H1 (cell line): ENCODE data around the gene CDC42EP5. TPM values are rescaled to one million over a fixed set of nuclear protein-coding genes. Genes with fewer than 3 reads are reported as not detected.

ENCODE experiments used
- CTCF ChIA-PET: fragments of 300-600 bp; sonication (Branson Sonifier 250); formaldehyde crosslinking; loops from one replicate; lab custom pipeline; 2021; ENCODE audit not compliant: partially characterized antibody; lab: Charles Lee
- POLR2A ChIA-PET: fragments of 300-600 bp; sonication (Branson Sonifier 250); formaldehyde crosslinking; loops from one replicate; lab custom pipeline; 2021; ENCODE audit warnings: inconsistent platforms; ENCODE audit not compliant: partially characterized antibody; lab: Charles Lee
- DNase-seq, 2 experiments: peaks; one replicate each; pipeline versions ENCODE4 v3.0.0 to v3.0.0-alpha.2; 2010 to 2022; ENCODE audit warnings: low spot score in 2 of 2, low read depth in 1 of 2, mixed read lengths in 1 of 2
- FAIRE-seq: peaks from 2 replicates; lab custom pipeline; 2011; peaks lifted over from hg19 to GRCh38; lab: Jason Lieb, UNC
- H2AFZ ChIP-seq: 2 replicates; pipeline ENCODE4 v1.8.1; 2012; ENCODE audit warnings: low read length, inconsistent platforms
- H2AK5ac ChIP-seq: 2 replicates; pipeline ENCODE4 v1.6.1; 2013; ENCODE audit warnings: low read depth, low read length
- H2BK120ac ChIP-seq: replicated peaks from 2 replicates; pipeline ENCODE3; 2013; ENCODE audit warnings: low read depth, low read length, inconsistent platforms
- H2BK12ac ChIP-seq: 2 replicates; pipeline ENCODE4 v1.6.1; 2013; ENCODE audit warnings: low read depth, low read length
- H2BK15ac ChIP-seq: 2 replicates; pipeline ENCODE4 v1.6.1; 2013; ENCODE audit warnings: low read length
- H2BK20ac ChIP-seq: 2 replicates; pipeline ENCODE4 v1.6.1; 2013; ENCODE audit warnings: low read length
- H2BK5ac ChIP-seq: 2 replicates; pipeline ENCODE4 v1.6.1; 2013; ENCODE audit warnings: low read depth, low read length
- H3K14ac ChIP-seq: 2 replicates; pipeline ENCODE4 v1.6.1; 2013; ENCODE audit warnings: inconsistent platforms; ENCODE audit not compliant: insufficient read length
- H3K18ac ChIP-seq: 2 replicates; pipeline ENCODE4 v1.6.1; 2013; ENCODE audit warnings: low read length; ENCODE audit errors: extremely low read depth
- H3K23ac ChIP-seq: 2 replicates; pipeline ENCODE4 v1.6.1; 2013; ENCODE audit warnings: inconsistent platforms; ENCODE audit not compliant: insufficient read length
- H3K23me2 ChIP-seq: 2 replicates; pipeline ENCODE4 v1.6.1; 2013; ENCODE audit warnings: low read depth, low read length
- H3K27ac ChIP-seq: 2 replicates; pipeline ENCODE4 v1.6.1; 2011; ENCODE audit warnings: low read depth, low read length, inconsistent platforms
- H3K27me3 ChIP-seq, 4 experiments: replicated peaks in 1 of 4; 1 replicate in 1 of 4; 2 replicates in 3 of 4; pipeline versions ENCODE4 v1.6.1 to v1.8.1; 2011 to 2013; ENCODE audit warnings: low read length in 3 of 4, mild to moderate bottlenecking in 3 of 4, inconsistent platforms in 2 of 4, mixed read lengths in 2 of 4, moderate library complexity in 1 of 4; ENCODE audit not compliant: control insufficient read depth in 3 of 4, insufficient read depth in 3 of 4; ENCODE audit errors: extremely low read depth in 1 of 4
- H3K36me3 ChIP-seq, 4 experiments: 2 replicates each; pipeline versions ENCODE4 v1.6.1 to v1.8.1; 2011 to 2013; ENCODE audit warnings: mild to moderate bottlenecking in 4 of 4, low read length in 3 of 4, moderate library complexity in 2 of 4, control low read depth in 1 of 4, inconsistent platforms in 1 of 4; ENCODE audit not compliant: insufficient read depth in 4 of 4, control insufficient read depth in 2 of 4
- H3K4ac ChIP-seq: replicated peaks from 2 replicates; pipeline ENCODE3; 2013; ENCODE audit warnings: low read length, low read depth, mixed read lengths, inconsistent platforms; ENCODE audit not compliant: insufficient read length
- H3K4me1 ChIP-seq, 4 experiments: replicated peaks in 1 of 4; 1 replicate in 1 of 4; 2 replicates in 3 of 4; pipeline versions ENCODE4 v1.6.1 to v1.8.1; 2011 to 2013; ENCODE audit warnings: low read length in 3 of 4, inconsistent platforms in 2 of 4, mixed read lengths in 1 of 4; ENCODE audit not compliant: insufficient read depth in 4 of 4, control insufficient read depth in 3 of 4
- H3K4me2 ChIP-seq, 2 experiments: 2 replicates each; pipeline versions ENCODE4 v1.6.1 to v1.8.1; 2011 to 2013; ENCODE audit warnings: low read depth in 2 of 2, low read length in 2 of 2, control low read depth in 1 of 2, inconsistent platforms in 1 of 2, mild to moderate bottlenecking in 1 of 2; ENCODE audit not compliant: insufficient read depth in 1 of 2
- H3K4me3 ChIP-seq, 4 experiments: fragments of 200-600, 300-600 bp in 1 of 4; sonication (generic), shearing (Covaris generic), sonication (Bioruptor Twin) in 1 of 4; 2 replicates each; pipeline versions ENCODE4 v1.5.1 to v1.8.1; 2011 to 2016; ENCODE audit warnings: low read length in 4 of 4, low read depth in 3 of 4, control low read depth in 2 of 4, inconsistent platforms in 2 of 4, mild to moderate bottlenecking in 2 of 4, mixed read lengths in 1 of 4, moderate library complexity in 1 of 4; ENCODE audit not compliant: insufficient read depth in 2 of 4; ENCODE audit errors: extremely low read depth in 1 of 4
- H3K56ac ChIP-seq: replicated peaks from 2 replicates; pipeline ENCODE3; 2013; ENCODE audit warnings: low read depth, mild to moderate bottlenecking, mixed read lengths, low read length, inconsistent platforms; ENCODE audit not compliant: insufficient read length
- H3K79me1 ChIP-seq: 2 replicates; pipeline ENCODE4 v1.6.1; 2013; ENCODE audit warnings: low read depth, low read length, control low read depth
- H3K79me2 ChIP-seq, 2 experiments: 2 replicates each; pipeline versions ENCODE4 v1.6.1 to v1.8.1; 2012 to 2013; ENCODE audit warnings: low read length in 2 of 2, mild to moderate bottlenecking in 2 of 2, inconsistent platforms in 1 of 2; ENCODE audit not compliant: insufficient read depth in 2 of 2, control insufficient read depth in 1 of 2
- H3K9ac ChIP-seq, 4 experiments: replicated peaks in 1 of 4; 1 replicate in 1 of 4; 2 replicates in 3 of 4; pipeline versions ENCODE4 v1.6.1 to v1.8.1; 2011 to 2013; ENCODE audit warnings: low read depth in 3 of 4, low read length in 3 of 4, control low read depth in 2 of 4, mild to moderate bottlenecking in 2 of 4, moderate library complexity in 2 of 4, inconsistent platforms in 1 of 4; ENCODE audit errors: extremely low read depth in 1 of 4
- H3K9me3 ChIP-seq, 2 experiments: 2 replicates each; pipeline versions ENCODE4 v1.6.1 to v1.8.1; 2012 to 2013; ENCODE audit warnings: mild to moderate bottlenecking in 2 of 2, moderate library complexity in 2 of 2, control low read depth in 1 of 2, inconsistent platforms in 1 of 2, low read depth in 1 of 2, low read length in 1 of 2, mixed read lengths in 1 of 2; ENCODE audit not compliant: insufficient read depth in 2 of 2
- H4K20me1 ChIP-seq, 2 experiments: replicated peaks in 1 of 2; 2 replicates each; pipeline versions ENCODE3 to v1.8.1; 2011 to 2013; ENCODE audit warnings: inconsistent platforms in 2 of 2, low read length in 2 of 2, mild to moderate bottlenecking in 1 of 2; ENCODE audit not compliant: insufficient read depth in 2 of 2, control insufficient read depth in 1 of 2
- H4K5ac ChIP-seq: 2 replicates; pipeline ENCODE4 v1.6.1; 2013; ENCODE audit warnings: low read length, low read depth, mixed read lengths, inconsistent platforms; ENCODE audit not compliant: insufficient read length
- H4K8ac ChIP-seq: 2 replicates; pipeline ENCODE4 v1.8.0; 2013; ENCODE audit warnings: mild to moderate bottlenecking, moderate library complexity, low read length, inconsistent platforms; ENCODE audit not compliant: insufficient read depth; ENCODE audit errors: extremely low read depth
- H4K91ac ChIP-seq: replicated peaks from 2 replicates; pipeline ENCODE3; 2013; ENCODE audit warnings: low read length, mixed read lengths, inconsistent platforms; ENCODE audit not compliant: insufficient read length
- CHD2 ChIP-seq: IDR thresholded peaks from 2 replicates; pipeline ENCODE4 v1.6.1; 2012; ENCODE audit warnings: low read length, improper control_type of control experiment
- CTBP2 ChIP-seq: IDR thresholded peaks from 2 replicates; pipeline ENCODE4 v1.7.0; 2011; ENCODE audit warnings: borderline replicate concordance, mild to moderate bottlenecking, moderate library complexity, mixed read lengths, low read length; ENCODE audit not compliant: insufficient read depth, insufficient read length
- EZH2 ChIP-seq: fragments of 200-600 bp; sonication (generic); IDR thresholded peaks from 2 replicates; pipeline ENCODE4 v1.7.1; 2012; ENCODE audit warnings: low read depth, mild to moderate bottlenecking, moderate library complexity, low read length, inconsistent platforms; ENCODE audit not compliant: severe bottlenecking
- JUN ChIP-seq: IDR thresholded peaks from 2 replicates; pipeline ENCODE4 v1.6.1; 2011; ENCODE audit warnings: low read depth, mild to moderate bottlenecking, improper control_type of control experiment, low read length
- KDM1A ChIP-seq: fragments of 200-600, 300-600 bp; sonication (generic); IDR thresholded peaks from 2 replicates; pipeline ENCODE4 v1.7.1; 2016; ENCODE audit warnings: mild to moderate bottlenecking, low read length, borderline replicate concordance
- RAD21 ChIP-seq, 2 experiments: IDR thresholded peaks in 1 of 2; conservative IDR thresholded peaks in 1 of 2; 2 replicates each; pipeline ENCODE4 v1.6.1; 2011; ENCODE audit warnings: low read depth in 2 of 2, low read length in 2 of 2, improper control_type of control experiment in 1 of 2, inconsistent platforms in 1 of 2, mild to moderate bottlenecking in 1 of 2, moderate library complexity in 1 of 2
- TAF1 ChIP-seq: IDR thresholded peaks from 2 replicates; pipeline ENCODE4 v1.6.1; 2011; ENCODE audit warnings: mild to moderate bottlenecking, low read depth, low read length
- WGBS, 2 experiments: shearing (Covaris generic) in 1 of 2; methylation state at CpG; one replicate each; pipeline versions ENCODE4 v1.1.6 to v1.1.7; 2013 to 2015; ENCODE audit warnings: low lambda C conversion rate in 2 of 2, mixed read lengths in 2 of 2, inconsistent platforms in 1 of 2, low coverage in 1 of 2, missing lambda C conversion rate in 1 of 2; ENCODE audit not compliant: insufficient replicate concordance in 2 of 2, insufficient coverage in 1 of 2, insufficient read length in 1 of 2; ENCODE audit errors: extremely low coverage in 1 of 2, missing lambda C conversion rate in 1 of 2; 5-methylcytosine and 5-hydroxymethylcytosine counted together
- polyA plus RNA-seq, 7 experiments: library from polyadenylated mRNA; depleted of rRNA in 3 of 7; stranded (reverse) in 5 of 7; unstranded in 2 of 7; fragments of >200 nt in 5 of 7; fragments of 200-250 nt in 2 of 7; gene quantifications; 1 replicate in 5 of 7; 2 replicates in 1 of 7; 4 replicates in 1 of 7; pipeline versions ENCODE4 v1.2.1 to v1.2.3, GENCODE V29; 2011 to 2013; ENCODE audit warnings: missing spikeins in 2 of 7, mixed read lengths in 2 of 7
- total RNA-seq: library from RNA; stranded (reverse); fragmentation: NEBNext Ultra II Directional; extraction: Animal tissue kit (Norgen Biotek cat#: 25700); gene quantifications from 2 replicates; pipeline ENCODE4 v1.2.1, GENCODE V29; 2021
- TF ChIP-seq, protein P1 (sequence below), 3 experiments: IDR thresholded peaks; 1 replicate in 2 of 3; 2 replicates in 1 of 3; pipeline versions ENCODE4 v1.5.1 to v1.6.1; 2011; ENCODE audit warnings: low read length in 3 of 3, mild to moderate bottlenecking in 3 of 3, inconsistent platforms in 2 of 3, low read depth in 1 of 3, moderate library complexity in 1 of 3; ENCODE audit not compliant: insufficient read depth in 1 of 3; ENCODE audit errors: control extremely low read depth in 1 of 3

Gene CDC42EP5
- total and polyA plus RNA-seq, 2 of the 8 experiments (the other 6 are each of a cell fraction or from before 2014, with no cell fraction given), result 1.8 to 2.1 TPM

DNA sequence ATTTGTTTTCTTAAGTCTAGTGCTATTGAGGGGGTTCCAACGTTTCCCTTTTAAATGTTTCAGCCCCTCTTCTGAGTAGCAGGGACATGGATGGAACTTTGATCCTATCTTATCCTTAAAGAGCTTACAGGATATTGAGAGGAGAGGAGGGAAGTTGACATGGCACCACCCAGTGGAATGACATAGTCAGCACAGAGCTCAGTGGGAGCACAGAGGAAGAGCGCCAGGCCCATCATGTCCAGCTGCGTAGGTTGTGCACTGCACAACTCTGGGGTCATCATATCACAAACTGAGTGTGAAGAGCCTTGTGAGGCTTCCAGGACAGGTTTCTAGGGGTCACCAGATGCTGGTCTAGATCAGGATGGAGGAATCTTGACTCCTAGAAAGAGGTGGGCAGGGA lies 4.6 kb upstream of the CDC42EP5 start:
- Histone ChIP-seq H3K4me2 (no peak overlapping the region), H2AFZ (no peak overlapping the region), H4K91ac (no peak overlapping the region), H3K14ac (no peak overlapping the region), H3K23ac (no peak overlapping the region), H3K27ac (no peak overlapping the region), H3K4me1 (peaks cover 0 to 4% (median 0%) of the 10 kb centered on the region in 4 experiments; a peak in 3 of 7 replicates), H4K20me1 (no peaks in the 10 kb centered on the region), H2BK5ac (no peak overlapping the region), H4K8ac (no peak overlapping the region), H3K27me3 (0 out of 7 replicates have a peak, but pooled peaks cover 0 to 3% (median 0%) of the 10 kb centered on the region in 4 experiments), H4K5ac (no peak overlapping the region), H3K4me3 (no peak overlapping the region), H2AK5ac (no peak overlapping the region), H3K23me2 (peaks cover 2% of the 10 kb centered on the region; the same call in 1 of the 2 replicates), H2BK12ac (no peak overlapping the region), H3K79me1 (no peaks in the 10 kb centered on the region), H2BK120ac (no peak overlapping the region)
- CTCF ChIA-PET, result interaction anchor here (0.6 to 2.3 kb wide), 14 partner anchors 11 to 624 kb away, joined by 3 to 6 read pairs (median 3); partner anchors contain the start of gene LENG8
- no peak for FAIRE-seq
- TF ChIP-seq TAF1, result no peak
- TF ChIP-seq CHD2, result no peak
- TF ChIP-seq RAD21 (IDR thresholded peaks at IDR 0.05 in 1 of 2, conservative IDR thresholded peaks at IDR 0.05 in 1 of 2; ENCODE audit: low read depth in 2 of 2, low read length in 2 of 2), result 0 out of 4 replicates have a peak, but pooled peaks of 1 of the 2 experiments have one; percentile 2
- TF ChIP-seq, protein P1, sequence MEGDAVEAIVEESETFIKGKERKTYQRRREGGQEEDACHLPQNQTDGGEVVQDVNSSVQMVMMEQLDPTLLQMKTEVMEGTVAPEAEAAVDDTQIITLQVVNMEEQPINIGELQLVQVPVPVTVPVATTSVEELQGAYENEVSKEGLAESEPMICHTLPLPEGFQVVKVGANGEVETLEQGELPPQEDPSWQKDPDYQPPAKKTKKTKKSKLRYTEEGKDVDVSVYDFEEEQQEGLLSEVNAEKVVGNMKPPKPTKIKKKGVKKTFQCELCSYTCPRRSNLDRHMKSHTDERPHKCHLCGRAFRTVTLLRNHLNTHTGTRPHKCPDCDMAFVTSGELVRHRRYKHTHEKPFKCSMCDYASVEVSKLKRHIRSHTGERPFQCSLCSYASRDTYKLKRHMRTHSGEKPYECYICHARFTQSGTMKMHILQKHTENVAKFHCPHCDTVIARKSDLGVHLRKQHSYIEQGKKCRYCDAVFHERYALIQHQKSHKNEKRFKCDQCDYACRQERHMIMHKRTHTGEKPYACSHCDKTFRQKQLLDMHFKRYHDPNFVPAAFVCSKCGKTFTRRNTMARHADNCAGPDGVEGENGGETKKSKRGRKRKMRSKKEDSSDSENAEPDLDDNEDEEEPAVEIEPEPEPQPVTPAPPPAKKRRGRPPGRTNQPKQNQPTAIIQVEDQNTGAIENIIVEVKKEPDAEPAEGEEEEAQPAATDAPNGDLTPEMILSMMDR (IDR thresholded peaks at IDR 0.05; ENCODE audit: control extremely low read depth in 1 of 3, insufficient read depth in 1 of 3, low read depth in 1 of 3, low read length in 3 of 3), result peak in 2 of 3 experiments; percentile 14 to 25; a peak in 2 of 4 replicates
- TF ChIP-seq CTBP2, result no peak
- TF ChIP-seq EZH2, result no peak
- TF ChIP-seq KDM1A, result no peak
- no peak for TF ChIP-seq JUN
- TF ChIP-seq, all 59 proteins: peak for 2
- POLR2A ChIA-PET, result no interaction called here
- Histone ChIP-seq H3K4ac (no peak overlapping the region), H2BK20ac (no peak overlapping the region), H3K36me3 (no peaks in the 10 kb centered on the region), H3K9ac (no peak overlapping the region), H3K18ac (no peak overlapping the region), H3K79me2 (no peaks in the 10 kb centered on the region), H2BK15ac (no peak overlapping the region), H3K9me3 (no peaks in the 10 kb centered on the region), H3K56ac (no peak overlapping the region)
- 69% methylated on average over 3 of the region's 3 CpGs; no CpG with 5 or more reads in 1 of the 2 experiments for WGBS, 2 experiments
- no peak for DNase-seq
